Effector memory CD8-positive, alpha-beta T cell (primary cell): Measurements from ENCODE around the gene G6PD.
"Not testable (repeated sequence)": the region's sequence is repeated elsewhere in the genome, so short reads cannot be mapped to it uniquely, and the experiment has no call there.

Source experiments
- ATAC-seq: fragments of 150-1000 bp; cut with Tn5 transposase; replicated peaks from 2 replicates; pipeline ENCODE4 v1.10.0; 2021; ENCODE audit warnings: mild to moderate bottlenecking, moderate library complexity
- DNase-seq, 3 experiments: peaks; one replicate each; pipeline ENCODE4 v3.0.0; 2021
- H3K27ac Mint-ChIP-seq, 2 donors: one replicate each; pipeline ENCODE4 v1.8.0; 2022; ENCODE audit warnings: mild to moderate bottlenecking in 2 of 2, mixed read lengths in 2 of 2, moderate library complexity in 2 of 2
- H3K27me3 Mint-ChIP-seq, 2 donors: one replicate each; pipeline ENCODE4 v1.8.0; 2022; ENCODE audit warnings: mixed read lengths in 2 of 2
- H3K36me3 Mint-ChIP-seq: one replicate; pipeline ENCODE4 v1.8.0; 2022; ENCODE audit warnings: mild to moderate bottlenecking, moderate library complexity, mixed read lengths; ENCODE audit not compliant: insufficient read depth
- H3K4me1 Mint-ChIP-seq, 2 donors: one replicate each; pipeline ENCODE4 v1.8.0; 2022; ENCODE audit warnings: low read depth in 2 of 2, mixed read lengths in 2 of 2
- H3K4me3 Mint-ChIP-seq, 2 donors: one replicate each; pipeline ENCODE4 v1.8.0; 2022; ENCODE audit warnings: mild to moderate bottlenecking in 2 of 2, mixed read lengths in 2 of 2, moderate library complexity in 2 of 2
- H3K9me3 Mint-ChIP-seq, 2 donors: one replicate each; pipeline ENCODE4 v1.8.0; 2022; ENCODE audit warnings: mixed read lengths in 2 of 2

G6PD gene

GRCh38 chrX:154501423-154501822, 45.2 kb downstream of the G6PD start:
- H3K27ac Mint-ChIP-seq, H3K4me1 Mint-ChIP-seq, H3K4me3 Mint-ChIP-seq, H3K9me3 Mint-ChIP-seq, ATAC-seq, H3K27me3 Mint-ChIP-seq, DNase-seq: not testable (repeated sequence)
- peaks cover 11% of the 10 kb centered on the region for H3K36me3 Mint-ChIP-seq

DNA sequence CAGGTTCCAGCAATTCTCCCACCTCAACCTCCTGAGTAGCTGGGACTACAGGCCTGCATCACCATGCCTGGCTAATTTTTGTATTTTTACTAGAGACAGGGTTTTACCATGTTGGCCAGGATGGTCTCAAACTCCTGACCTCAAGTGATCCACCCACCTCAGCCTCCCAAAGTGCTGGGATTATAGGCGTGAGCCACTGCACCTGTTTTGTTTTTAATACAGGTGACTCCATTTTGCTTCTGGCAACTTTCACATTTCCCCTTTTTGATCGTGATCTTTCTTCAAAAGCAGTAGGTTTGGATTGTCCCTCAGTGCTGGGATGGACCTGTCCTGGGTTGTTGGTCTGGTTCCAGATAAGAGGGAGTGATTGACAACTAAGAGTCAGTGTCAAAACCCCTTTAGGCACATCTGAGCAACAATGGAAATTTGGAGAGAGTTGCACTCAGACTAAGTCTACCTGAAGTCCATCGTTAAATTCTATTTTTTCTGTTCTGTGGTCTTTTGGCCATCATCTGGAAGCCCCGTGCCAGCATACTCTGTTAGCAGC, 50.0 kb downstream of the G6PD start:
- not testable (repeated sequence) for H3K4me1 Mint-ChIP-seq, DNase-seq, H3K4me3 Mint-ChIP-seq, H3K9me3 Mint-ChIP-seq, H3K36me3 Mint-ChIP-seq, ATAC-seq, H3K27me3 Mint-ChIP-seq, H3K27ac Mint-ChIP-seq

GRCh38 chrX:154495472-154495922, 51.1 kb downstream of the G6PD start:
- H3K4me3 Mint-ChIP-seq = no peak overlapping the region
- no peaks in the 10 kb centered on the region for H3K9me3 Mint-ChIP-seq
- H3K27ac Mint-ChIP-seq = no peak overlapping the region
- no peak for DNase-seq
- peaks cover 3% of the 10 kb centered on the region for H3K36me3 Mint-ChIP-seq
- no peaks in the 10 kb centered on the region for H3K27me3 Mint-ChIP-seq
- no peak for ATAC-seq
- peaks cover 0 to 2% of the 10 kb centered on the region in 2 donors for H3K4me1 Mint-ChIP-seq

DNA sequence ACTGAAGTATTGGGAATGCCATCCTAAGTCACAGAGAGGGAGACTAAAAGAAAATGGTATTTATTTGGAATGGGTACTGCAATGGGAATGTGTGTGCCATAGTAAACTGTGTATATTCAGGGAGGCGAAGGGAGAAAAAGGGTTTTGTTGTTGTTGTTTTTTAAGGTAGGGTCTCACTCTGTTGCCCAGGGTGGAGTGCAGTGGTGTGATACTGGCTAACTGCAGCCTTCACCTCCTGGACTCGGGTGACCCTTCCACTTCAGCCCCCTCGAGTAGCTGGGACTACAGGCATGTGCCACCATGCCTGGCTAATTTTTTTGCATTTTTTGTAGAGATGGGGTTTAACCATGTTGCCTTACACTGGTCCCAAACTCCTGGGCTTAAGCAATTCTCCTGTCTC, 51.9 kb downstream of the G6PD start:
- Mint-ChIP-seq H3K4me3 (no peak overlapping the region), H3K9me3 (no peaks in the 10 kb centered on the region), H3K4me1 (peaks cover 3% of the 10 kb centered on the region in 2 donors), H3K27ac (no peak overlapping the region), H3K27me3 (no peaks in the 10 kb centered on the region), H3K36me3 (peaks cover 4% of the 10 kb centered on the region)
- DNase-seq (no peak), ATAC-seq (no peak)

- Mint-ChIP-seq H3K27ac (peak within 1 kb of the TSS; percentile 88 to 90), H3K27me3 (no peaks in the 10 kb centered on the region), H3K36me3 (peaks cover 28% of the 10 kb centered on the region), H3K9me3 (no peaks in the 10 kb centered on the region), H3K4me3 (peak within 1 kb of the TSS; percentile 82 to 86), H3K4me1 (peaks cover 7 to 17% of the 10 kb centered on the region in 2 donors)
- DNase-seq (peak; percentile 74 to 79 (median 78)), ATAC-seq (peak; percentile 81)
These were observed 56.1 kb downstream of the G6PD start, which contains the start of gene SLC10A3 for GRCh38 chrX:154490414-154491083. Gene SLC10A3, minus strand, starts transcription at chrX:154490629. Its CDS starts 1,689 bp downstream, at chrX:154488940.

GRCh38 chrX:154490021-154490413, 56.6 kb downstream of the G6PD start:
- peaks cover 31% of the 10 kb centered on the region for H3K36me3 Mint-ChIP-seq
- peaks cover 7 to 17% of the 10 kb centered on the region in 2 donors for H3K4me1 Mint-ChIP-seq
- no peaks in the 10 kb centered on the region for H3K9me3 Mint-ChIP-seq
- peak overlapping the region; percentile 72 to 88 for H3K27ac Mint-ChIP-seq
- peak overlapping the region; percentile 82 to 86 for H3K4me3 Mint-ChIP-seq
- DNase-seq (peak in 2 of 3 experiments; percentile 17), ATAC-seq (peak; percentile 11)
- H3K27me3 Mint-ChIP-seq = no peaks in the 10 kb centered on the region

DNA sequence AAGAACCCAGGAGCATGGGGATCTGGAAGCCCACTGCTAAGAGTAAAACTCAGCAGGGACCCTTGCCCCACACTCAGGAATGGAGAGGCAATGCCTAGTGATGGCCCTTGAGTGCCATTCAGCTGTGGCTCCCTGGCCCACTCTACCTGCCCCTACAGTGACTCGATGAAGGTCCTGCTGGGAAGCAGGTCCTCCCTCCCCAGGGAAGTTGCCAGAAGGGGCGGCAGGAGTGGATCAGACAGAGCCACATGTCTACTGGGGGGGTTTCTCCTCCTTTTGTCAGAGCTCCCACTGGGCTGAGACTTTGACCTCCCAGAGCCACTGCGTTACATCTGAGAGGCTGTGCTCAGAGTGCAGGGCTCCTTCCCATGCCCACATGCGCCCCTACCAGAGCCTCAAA, 57.5 kb downstream of the G6PD start:
- DNase-seq (no peak), ATAC-seq (no peak)
- Mint-ChIP-seq H3K27me3 (no peaks in the 10 kb centered on the region), H3K9me3 (no peaks in the 10 kb centered on the region), H3K36me3 (peaks cover 37% of the 10 kb centered on the region), H3K4me1 (peaks cover 7 to 17% of the 10 kb centered on the region in 2 donors), H3K4me3 (peak overlapping the region; percentile 82 to 86), H3K27ac (peak overlapping the region in 1 of 2 donors; percentile 88)

DNA sequence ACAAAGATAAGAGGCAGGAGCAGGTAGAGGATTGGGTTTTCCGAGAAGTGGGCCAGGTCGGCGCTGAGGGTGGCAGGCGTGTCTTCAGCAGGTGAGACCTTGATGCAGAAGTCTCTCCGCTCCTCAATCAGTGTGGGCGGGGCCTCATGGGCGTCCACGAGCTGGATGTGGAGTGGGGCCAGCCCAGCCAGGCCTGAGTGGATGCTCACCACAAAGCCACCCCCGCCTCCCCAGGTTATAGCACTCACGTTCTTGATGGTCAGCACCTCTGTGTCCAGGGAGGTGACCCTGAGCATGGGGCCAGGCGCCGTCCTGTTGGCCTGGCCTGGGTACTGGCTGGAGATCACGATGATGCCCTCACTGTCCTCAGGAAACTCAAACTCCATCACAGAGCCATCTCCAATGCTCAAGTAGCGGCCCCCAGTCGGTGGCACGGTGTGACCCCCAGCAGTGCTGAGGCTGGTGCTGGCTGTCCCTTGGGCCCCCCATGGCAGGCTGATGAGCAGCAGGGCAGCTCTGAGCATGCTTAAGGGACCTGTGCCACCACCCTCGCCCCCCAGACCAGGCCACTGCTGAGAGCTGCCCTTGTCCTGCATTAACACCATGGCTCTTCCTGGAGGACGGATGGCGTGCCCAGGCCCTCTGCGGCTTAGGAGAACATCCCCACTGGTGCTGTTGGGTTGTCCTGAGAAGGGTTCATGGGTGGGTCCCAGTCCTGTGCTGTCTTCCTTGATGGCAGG, 58.1 kb downstream of the G6PD start:
- peak overlapping the region in 1 of 2 donors; percentile 62 for H3K27ac Mint-ChIP-seq
- no peaks in the 10 kb centered on the region for H3K27me3 Mint-ChIP-seq
- H3K4me1 Mint-ChIP-seq = peaks cover 7 to 18% of the 10 kb centered on the region in 2 donors
- ATAC-seq (no peak), DNase-seq (no peak)
- H3K9me3 Mint-ChIP-seq = no peaks in the 10 kb centered on the region
- H3K4me3 Mint-ChIP-seq = peak overlapping the region; percentile 35 to 86
- peaks cover 40% of the 10 kb centered on the region for H3K36me3 Mint-ChIP-seq

DNA sequence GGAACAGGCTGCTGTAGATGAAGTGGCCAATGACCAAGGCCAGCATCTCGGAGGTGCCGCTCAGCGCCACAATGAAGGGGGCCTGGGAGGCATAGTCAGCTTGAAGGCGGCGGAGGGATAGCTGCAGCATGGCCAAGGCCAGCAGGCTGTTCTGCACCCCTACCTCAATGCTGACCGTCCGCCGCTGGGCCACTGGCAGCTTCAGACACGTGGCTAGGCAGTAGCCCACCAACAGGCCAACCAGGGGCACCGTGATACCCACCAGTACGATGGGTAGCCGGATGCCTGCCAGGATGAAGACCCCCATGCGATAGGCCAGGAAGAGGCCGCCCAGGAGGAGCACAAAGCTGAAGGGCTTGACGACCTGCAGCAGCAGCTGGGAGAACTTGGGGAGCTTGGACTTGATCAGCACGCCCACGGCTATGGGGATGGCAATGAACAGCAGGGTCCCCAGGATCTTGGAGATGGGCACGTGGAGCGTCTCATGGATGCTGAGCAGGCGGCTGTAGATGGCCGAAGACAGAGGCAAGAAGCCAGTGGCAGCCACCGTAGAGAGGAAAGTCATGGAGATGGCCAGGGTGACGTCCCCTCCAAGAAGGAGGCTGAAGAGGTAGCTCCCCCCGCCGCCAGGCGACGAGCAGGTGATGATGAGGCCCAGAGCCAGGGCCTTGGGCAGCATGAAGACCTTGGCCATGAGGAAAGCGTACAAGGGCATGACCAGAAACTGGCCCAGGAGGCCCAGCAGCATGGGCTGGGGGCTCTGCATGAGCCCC, 58.9 kb downstream of the G6PD start:
- DNase-seq = no peak
- H3K4me1 Mint-ChIP-seq = peaks cover 7 to 21% of the 10 kb centered on the region in 2 donors
- peak overlapping the region; percentile 81 to 87 for H3K4me3 Mint-ChIP-seq
- H3K36me3 Mint-ChIP-seq = peaks cover 40% of the 10 kb centered on the region
- peak overlapping the region; percentile 62 to 69 for H3K27ac Mint-ChIP-seq
- ATAC-seq = no peak
- no peaks in the 10 kb centered on the region for H3K27me3 Mint-ChIP-seq
- H3K9me3 Mint-ChIP-seq = no peaks in the 10 kb centered on the region

- Mint-ChIP-seq H3K9me3 (no peaks in the 10 kb centered on the region), H3K36me3 (peaks cover 40% of the 10 kb centered on the region), H3K4me3 (peak within 1 kb of the TSS; percentile 81 to 87), H3K4me1 (peaks cover 7 to 21% of the 10 kb centered on the region in 2 donors), H3K27me3 (no peaks in the 10 kb centered on the region), H3K27ac (peak within 1 kb of the TSS; percentile 23 to 69)
- DNase-seq (peak; percentile 27 to 41 (median 40)), ATAC-seq (peak; percentile 38)
These were observed 60.0 kb downstream of the G6PD start, which contains the start of gene UBL4A for GRCh38 chrX:154486396-154487207. Gene UBL4A, minus strand, starts transcription at chrX:154486615. Its CDS starts 31 bp downstream, at chrX:154486584.

GRCh38 chrX:154486052-154486395, 60.6 kb downstream of the G6PD start:
- peaks cover 38% of the 10 kb centered on the region for H3K36me3 Mint-ChIP-seq
- H3K27ac Mint-ChIP-seq = no peak overlapping the region
- peak; percentile 11 to 34 (median 32) for DNase-seq
- H3K4me3 Mint-ChIP-seq = peak overlapping the region; percentile 50 to 51
- H3K9me3 Mint-ChIP-seq = no peaks in the 10 kb centered on the region
- peaks cover 7 to 19% of the 10 kb centered on the region in 2 donors for H3K4me1 Mint-ChIP-seq
- peak; percentile 23 for ATAC-seq
- H3K27me3 Mint-ChIP-seq = no peaks in the 10 kb centered on the region
